GM21367 (cell line): ENCODE data around the gene CA10.

ENCODE experiments used
- ATAC-seq: cut with Tn5 transposase; IDR thresholded peaks from one replicate; pipeline ENCODE4 v1.9.1; 2021; ENCODE audit not compliant: unreplicated experiment

CA10 gene

DNA sequence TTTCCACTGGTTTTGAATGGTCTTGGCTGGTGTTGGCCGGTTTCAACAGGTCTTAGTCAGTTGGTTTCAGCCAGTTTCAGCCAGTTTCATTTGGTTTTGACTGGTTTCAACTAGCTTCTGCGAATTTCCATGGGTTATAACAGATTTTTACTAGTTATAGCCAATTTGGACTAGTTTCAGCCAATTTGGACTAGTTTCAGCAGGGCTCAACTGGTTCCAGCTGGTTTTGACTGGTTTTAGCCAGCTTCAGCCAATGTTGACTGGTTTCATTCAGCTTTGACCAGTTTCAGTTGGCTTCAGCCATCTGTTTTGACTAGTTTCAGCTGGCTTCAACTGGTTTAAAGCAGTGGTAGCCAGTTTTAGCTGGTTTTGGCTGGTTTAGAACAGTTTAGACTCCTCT lies 465.6 kb downstream of the CA10 start:
- no peak for ATAC-seq

DNA sequence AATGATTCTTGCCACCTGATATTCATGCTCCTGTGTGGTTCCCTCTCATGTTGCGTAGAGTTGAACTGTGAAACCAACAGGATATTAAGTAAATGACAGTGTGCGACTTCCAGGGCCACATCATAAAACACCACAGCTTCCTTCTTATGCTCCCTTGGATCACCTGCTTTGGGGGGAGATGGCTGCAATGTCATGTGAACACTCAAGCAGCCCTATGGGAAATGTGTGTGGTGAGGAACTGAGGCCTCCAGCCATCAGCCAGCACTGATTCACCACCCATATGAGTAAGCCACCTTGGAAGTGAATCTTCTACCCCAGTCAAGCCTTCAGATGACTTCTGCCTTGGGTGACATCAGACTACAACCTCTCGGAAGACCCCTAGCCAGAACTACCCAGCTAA lies 470.6 kb downstream of the CA10 start:
- ATAC-seq = no peak

DNA sequence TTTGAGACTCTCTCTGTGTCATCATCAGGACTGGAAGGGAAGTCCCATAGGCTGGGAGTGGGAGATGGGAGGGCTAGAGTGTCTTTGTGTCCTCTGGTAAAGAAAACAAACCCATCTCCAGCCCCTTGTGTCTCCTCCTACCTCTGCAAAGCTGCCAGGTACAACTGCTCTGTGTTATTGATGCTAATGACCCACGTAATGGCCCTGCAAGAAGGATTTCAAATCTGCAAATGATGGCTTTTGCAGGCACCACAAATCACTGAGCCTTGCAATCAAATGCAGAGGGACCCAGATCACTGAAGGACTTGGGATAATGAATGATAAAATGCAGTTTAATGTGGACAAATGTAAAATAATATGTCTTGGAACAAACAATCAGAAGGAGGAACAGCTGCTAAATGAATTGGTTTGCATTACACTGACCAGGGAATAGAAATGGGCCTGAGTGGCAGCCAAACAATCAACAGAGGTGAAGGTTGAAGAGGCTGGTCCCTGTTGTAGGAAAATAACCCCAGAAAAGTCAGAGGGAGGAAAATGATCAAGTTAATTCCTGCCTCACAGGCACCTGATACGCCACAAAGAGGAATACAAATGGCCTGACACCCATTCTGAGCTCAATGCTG lies 473.1 kb downstream of the CA10 start:
- ATAC-seq = no peak

DNA sequence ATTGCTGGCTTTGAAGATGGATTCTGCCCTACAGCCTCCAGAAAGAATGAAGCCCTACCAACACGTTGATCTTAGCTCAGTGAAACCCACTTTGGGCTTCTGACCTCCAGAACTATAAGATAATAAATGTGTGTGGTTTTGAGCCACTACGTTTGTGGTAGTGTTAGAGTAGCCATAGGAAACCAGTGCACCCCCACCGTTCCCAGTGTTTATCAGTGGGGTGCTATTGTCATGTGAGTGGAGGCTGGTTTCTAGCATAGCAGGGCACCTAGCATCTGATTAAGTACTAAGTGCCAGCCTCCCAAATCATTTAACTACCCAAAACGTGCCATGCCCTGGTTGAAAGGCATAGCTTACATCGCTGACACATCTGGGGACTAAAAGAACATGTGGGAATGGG lies 474.3 kb downstream of the CA10 start:
- no peak for ATAC-seq

DNA sequence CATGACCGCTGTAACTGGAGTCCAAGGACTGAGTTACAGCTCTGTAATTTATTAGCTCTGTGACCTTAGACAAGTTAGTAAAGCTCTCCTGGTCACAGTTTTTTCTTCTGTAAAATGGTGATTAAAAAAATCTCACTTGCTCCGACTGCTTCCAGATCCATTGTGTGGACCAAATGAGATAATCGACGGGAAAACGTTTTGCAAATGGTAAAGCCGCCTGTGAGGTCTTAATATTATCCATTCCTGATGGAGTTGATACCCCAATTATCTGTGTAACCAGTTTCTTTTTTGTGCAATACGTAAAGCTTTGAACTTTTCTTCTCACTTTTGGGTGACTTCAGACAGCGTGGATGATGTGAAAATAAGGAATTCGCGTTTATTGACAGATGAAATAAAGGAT lies 475.2 kb downstream of the CA10 start:
- no peak for ATAC-seq

DNA sequence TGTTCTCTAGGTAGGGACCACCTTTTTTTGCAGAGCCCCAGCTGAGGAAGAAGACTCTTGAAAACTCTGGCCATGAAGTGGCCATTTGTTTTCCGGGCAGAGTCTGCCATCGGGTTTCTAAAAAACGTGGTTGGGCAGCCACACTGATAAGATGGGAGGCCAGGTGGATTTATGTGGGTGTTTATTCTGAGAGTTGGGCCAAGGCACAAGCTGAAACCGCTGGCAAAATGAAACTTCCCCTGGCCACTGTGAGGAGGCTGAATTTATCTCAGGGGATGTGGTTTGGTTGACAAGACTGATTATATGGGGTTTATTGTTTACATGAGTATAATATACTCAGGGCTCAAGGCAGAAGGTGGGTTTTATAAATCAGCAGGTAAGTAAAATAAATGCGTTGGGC lies 476.4 kb downstream of the CA10 start:
- ATAC-seq = no peak

DNA sequence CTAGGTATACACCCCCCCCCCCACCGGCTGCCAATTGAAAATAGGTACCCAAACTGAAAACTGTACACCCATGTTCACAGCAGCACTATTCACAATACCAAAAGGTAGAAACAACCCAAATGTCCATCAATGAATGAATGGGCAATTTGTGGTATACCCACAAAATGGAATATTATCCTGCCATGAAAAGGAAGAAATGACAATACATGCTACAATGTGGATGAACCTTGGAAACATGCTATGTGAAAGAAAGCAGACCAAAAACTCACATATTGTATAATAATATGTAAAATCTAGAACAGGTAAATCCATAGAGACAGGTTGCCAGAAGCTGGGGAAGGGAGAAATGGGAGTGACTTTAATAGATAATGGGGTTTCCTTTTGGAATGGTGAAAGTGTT lies 480.6 kb downstream of the CA10 start:
- no peak for ATAC-seq

DNA sequence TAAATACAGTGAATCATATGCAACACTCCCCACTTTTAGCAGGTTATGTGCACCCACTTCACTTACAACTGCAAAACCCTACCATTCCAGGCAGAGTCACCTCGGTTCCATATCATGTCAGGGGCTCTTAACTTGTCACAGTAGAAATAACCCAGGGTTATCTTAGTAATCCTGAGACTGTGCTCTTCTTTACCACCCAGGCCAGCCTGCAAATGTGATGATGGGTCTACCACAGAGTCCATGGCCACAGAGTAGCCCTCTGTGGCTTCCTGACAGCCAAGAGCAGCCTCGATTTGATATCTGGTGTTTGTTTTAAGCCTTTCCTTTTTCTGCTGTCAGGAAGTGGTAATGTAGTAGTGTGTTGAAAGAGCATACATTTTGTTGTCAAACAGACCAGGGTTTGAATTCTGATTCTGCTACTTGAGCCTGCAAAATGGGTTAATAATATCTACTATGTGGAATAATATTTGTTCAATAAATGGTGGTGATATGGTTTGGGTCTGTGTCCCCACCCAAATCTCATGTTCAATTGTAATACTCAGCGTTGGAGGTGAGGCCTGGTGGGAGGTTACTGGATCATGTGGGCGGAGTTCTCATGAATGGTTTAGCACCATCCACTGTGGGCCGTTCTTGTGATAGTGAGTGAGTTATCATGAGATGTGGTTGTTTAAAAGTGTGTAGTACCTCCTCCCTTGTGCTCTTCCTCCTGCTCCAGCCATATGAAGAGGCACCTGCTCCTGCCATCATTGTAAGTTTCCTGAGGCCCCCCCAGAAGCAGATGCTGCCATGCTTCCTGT lies 481.6 kb downstream of the CA10 start:
- no peak for ATAC-seq

DNA sequence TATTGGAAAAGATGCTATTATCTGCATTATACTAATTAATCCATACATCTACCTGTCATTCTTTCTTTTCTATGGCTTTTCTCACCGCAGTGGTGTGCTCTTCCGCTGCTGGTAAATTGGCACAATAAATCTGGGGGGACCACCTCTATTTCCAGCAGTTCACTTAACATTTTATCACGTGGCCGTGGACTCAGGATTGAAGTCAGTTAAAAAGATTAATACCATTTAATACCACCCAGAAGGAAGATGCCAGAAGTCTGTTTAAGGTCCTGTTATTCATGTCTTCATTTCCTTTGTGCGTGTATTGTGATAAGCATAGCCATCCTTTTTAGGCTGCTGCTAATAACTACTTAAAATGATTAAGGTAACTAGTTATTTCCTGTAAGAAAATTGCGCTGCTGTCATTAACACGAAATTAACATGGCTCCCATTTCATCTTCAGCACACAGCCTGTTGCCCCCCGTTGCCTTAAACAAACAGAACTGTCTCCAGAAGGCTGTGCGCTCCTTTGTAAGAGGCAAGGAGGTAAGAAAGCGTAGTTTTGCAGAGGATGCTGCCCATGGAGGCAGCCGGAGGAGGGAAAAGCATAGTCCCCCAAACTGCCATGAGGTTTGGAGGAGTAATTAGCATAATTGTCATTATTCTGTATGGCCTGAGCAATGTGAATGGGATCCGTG lies 483.8 kb downstream of the CA10 start:
- no peak for ATAC-seq

DNA sequence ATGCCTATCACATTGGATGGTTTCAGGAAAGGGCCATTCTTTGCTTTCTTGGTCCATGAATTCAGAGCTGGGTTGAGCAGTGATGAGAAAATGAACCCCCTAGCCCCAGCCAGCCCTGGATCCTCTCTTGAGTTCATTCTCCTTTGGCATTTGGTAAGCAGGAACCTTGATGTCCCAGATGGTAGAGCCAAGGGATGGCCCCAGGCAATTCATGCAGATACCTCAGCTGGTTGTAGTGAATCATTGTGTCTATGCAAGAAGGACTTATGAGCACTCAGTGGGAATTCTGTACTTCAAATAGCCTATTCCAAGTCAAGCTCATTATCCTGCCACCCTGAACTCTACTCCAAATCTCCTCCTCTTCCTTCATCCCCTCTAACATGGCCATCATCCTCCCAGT lies 485.4 kb downstream of the CA10 start:
- no peak for ATAC-seq

DNA sequence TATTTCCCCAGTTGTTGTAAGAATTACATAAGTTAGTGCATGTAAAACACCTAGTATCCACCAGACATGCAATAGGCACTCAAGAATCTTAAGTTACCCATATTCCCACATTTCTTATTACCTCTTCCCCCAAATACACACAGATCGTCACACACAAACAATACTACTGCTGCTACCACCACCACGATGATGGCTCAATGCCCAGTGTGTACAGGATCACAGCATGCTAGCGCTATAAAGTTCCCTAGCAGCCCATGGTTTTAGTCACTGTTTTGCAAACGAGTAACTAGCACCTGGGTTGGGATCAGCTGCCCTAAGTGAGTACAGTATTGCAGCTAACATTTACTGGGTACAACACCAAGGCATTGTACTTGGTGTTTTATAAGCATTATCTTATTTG lies 486.4 kb downstream of the CA10 start:
- ATAC-seq = no peak

DNA sequence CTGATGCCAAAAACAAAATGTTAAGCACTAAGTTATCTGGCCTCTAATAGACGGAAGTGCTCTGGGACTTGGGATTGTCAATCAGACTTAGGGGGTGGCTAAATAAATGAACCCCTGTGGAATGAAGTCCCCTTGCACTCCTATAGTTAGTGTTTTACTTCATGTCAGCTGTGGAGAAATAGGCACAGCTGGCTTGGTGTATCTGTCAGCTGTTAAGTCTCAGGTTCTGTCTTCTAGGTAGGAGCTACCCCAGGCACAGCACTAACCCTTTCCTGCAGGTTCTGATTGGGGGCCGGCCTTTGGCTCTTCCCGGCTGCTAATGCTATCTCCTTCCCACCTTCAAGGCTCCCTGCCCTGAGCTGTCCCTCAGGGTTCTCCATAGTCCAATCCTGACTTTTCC lies 487.6 kb downstream of the CA10 start:
- ATAC-seq = no peak

DNA sequence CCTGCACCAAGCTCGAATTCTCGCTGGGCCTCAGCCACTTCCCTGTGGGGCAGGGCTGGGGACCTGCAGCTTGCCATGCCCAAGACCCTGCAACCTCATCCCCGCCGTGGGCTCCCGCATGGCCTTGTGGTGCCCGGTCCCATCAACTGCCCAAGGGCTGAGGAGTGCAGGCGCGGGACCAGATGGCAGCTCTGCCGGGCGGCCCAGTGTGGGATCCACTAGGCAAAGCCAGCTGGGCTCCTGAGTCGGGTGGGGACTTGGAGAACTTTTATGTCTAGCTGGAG lies 489.6 kb downstream of the CA10 start:
- no peak for ATAC-seq

DNA sequence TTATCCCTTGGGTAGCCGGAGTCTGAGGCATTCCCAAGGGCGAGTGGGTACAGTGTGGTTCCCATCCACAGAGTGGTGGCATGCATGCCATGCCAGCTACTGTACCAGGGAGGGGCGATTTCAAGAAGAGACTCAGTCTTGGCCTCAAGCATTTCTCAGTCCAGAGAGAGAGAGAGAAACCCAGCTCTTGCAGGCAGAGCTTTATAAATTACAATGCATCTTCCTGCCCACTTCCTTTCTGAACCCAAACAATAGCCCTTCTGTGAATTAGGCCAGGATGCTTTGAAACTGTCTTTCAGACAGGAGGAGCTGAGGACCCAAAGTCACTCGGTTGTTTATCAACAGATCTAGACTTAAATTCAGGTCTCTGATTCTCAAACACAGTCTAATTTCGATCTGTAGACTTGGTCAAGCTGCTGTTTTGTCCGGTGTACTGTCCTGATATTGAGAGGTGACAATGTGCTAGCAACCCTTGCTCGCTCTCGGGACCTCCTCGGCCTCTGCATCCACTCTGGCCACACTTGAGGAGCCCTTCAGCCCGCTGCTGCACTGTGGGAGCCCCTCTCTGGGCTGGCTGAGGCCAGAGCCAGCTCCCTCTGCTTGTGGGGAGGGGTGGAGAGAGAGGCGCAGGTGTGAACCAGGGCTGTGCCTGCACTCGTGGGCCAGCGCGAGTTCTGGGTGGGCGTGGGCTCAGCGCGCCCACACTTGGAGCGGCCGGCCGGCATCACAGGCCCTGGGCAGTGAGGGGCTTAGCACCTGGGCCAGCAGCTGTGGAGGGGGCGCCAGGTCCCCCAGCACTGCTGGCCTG lies 490.2 kb downstream of the CA10 start:
- no peak for ATAC-seq

DNA sequence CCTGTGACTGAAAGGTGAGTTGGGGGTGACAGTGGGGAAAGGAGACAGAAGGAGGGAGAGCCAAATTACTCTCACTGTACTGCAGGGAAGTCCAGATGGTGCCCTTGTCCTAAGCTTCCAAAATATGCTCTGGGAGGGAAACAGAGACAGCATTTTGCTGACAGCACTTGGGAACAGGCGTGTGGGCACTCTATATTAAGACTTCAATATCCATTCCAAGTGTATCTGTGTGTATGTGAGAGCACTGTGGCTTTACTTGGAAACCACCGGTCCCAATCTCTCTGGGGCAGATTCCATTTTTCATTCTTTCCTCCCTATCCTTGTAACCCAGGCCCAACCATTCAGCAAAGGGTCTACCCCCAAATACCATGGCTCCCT lies 490.8 kb downstream of the CA10 start:
- ATAC-seq = no peak

DNA sequence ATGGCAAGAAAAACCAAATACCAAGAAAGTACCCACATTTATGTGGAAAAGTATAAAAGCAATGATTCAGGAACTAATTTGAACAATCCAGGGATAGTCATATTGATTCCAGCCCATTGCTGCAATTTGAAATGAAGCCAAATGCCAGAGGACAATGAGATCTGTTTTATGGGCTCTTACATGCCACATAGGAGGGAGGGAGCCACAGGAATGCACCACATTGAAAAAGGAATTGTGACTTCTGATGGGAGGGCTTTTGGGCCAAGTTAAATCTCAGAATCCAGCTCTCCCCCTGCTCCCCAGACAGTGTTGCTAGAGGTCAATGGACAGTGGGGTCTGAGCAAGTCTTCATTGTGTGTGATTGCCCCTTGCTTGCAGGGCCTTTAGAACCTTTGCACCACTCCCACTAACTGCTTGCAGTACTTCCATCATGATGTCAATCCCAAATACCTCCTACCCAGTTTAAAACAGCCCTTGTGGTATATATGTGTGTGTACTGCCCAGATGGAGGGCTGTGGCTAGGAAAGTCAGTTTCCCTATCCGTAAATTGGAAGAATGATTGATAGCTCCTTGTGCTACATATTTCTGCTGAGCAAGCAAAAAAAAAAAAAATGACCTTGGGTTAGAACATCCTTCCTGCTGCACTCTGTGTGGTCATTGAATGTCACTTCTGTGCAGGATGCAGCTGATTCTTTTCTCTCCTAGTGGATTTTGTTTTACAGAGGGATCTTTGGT lies 491.4 kb downstream of the CA10 start:
- no peak for ATAC-seq

DNA sequence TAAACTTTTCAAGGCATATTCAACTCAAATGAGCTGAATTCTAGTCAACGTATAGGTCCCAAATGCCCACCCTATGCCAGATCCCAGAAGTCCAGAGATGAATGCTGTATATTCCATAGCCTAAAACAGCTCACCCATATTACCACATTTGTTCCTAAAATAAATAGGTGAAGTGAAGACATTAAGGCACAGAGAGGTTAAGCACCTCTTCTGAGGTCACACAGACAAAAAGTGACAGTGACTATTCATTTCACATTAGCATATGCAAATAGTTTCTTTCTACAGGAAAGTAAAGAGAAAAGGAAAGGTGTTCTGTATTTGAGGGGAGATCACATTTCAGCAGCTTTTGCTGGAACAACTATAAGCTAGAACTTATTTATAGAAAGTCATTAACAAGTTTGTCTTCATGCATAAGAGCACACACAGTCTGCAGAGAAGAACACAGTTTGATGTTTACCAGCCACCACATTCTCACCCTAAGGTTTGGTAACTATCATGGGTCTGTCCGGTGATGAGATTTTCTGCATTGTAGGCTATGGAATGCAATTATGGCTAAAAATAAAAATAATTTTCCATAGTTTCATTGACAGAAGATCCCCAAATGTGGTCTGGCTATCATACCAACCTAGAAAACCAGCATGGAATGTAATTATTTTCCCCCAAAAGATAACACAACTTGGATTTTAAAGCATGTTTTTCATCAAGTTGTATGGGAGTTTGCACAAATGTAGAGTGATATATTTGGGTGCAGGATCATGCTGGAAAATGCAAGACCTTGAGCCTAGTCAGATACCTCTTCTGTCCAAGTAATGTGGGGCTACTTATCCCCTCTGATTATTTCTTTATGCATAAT lies 496.1 kb downstream of the CA10 start:
- ATAC-seq = no peak

DNA sequence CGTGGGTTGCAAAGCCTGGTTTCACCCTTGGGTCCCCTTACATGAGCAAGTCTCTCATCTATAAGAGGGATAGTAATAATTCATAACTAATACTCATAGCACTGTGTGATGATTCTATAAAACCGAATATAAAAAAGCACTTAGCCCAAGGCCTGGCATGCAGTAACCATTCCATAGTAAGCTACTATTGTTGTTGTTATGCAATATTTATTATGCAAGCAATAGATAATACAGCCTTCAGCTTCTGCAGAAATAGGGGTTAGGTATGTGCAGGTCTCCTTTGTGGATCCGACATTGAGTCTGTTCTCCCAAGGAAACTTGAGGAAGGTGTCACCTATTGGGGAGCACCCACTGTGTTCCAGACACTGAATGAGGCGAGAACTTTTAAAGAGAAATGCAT lies 497.1 kb downstream of the CA10 start:
- no peak for ATAC-seq

DNA sequence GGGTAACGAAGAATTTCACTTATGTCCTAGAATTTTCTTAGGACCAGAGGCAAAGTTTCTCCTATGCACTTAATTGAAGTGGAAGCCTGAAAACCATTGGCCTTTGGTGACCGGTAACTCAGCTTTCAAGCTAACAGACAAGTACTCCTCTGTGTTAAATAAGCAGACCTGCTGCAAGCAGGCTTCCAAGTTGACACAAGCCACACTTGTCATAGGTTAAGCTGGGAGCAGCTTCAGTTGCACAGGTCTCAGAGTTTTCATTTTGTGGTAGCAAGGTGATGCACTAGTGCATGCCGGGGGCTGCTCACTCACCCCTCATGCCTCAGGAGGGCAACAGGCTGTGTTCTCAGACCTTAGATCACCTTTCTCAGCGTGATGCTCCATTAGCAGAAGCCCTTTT lies 498.2 kb downstream of the CA10 start:
- no peak for ATAC-seq

DNA sequence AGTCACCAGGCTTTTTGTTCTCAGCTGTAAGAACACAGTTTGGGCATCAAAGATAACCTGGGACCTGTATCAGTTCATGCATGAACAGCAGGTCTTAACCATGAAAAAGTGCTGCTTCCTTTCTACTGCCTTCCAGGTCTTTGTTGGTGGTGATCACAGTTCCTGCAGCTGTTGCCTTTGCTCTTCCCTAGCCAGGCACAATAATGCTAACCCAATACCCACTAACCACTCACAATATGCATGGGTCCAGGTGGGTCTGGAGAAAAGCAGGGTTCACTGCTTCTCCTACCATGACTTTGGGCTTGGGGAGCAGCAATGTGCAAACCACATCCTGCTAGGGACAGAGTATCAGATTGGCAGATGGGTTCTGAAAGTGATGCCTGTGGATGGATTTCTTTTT lies 501.3 kb downstream of the CA10 start:
- ATAC-seq = no peak
